Measurements from ENCODE around the gene SLITRK6. TPM values are rescaled to one million over a fixed set of nuclear protein-coding genes. Genes with fewer than 3 reads are reported as not detected.

Gene SLITRK6
- total and polyA plus RNA-seq, 2 experiments from 2014 or later = 0.07 TPM; not detected in 1

DNA sequence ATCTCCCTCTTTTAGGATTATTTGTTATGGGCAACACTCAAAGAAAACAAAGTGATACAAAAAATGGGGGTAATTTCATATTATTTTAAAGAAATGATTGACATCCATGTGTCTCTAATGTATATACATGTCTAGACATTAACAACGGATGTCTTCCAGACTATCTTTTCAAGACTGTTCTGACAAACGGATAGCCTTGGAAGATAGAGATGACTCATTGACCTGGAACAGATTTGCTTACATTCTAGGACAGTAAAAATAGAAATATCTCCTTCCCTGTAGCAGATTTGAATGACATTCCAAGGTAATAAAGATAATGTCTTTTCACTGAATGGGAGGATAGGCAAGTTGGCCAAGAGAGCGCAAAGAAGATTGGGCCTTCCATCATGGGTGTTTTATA lies 26.2 kb upstream of the SLITRK6 start:
- H3K4me1 ChIP-seq (ENCODE audit: low read depth) = no peaks in the 10 kb centered on the region
- TF ChIP-seq, protein P1, sequence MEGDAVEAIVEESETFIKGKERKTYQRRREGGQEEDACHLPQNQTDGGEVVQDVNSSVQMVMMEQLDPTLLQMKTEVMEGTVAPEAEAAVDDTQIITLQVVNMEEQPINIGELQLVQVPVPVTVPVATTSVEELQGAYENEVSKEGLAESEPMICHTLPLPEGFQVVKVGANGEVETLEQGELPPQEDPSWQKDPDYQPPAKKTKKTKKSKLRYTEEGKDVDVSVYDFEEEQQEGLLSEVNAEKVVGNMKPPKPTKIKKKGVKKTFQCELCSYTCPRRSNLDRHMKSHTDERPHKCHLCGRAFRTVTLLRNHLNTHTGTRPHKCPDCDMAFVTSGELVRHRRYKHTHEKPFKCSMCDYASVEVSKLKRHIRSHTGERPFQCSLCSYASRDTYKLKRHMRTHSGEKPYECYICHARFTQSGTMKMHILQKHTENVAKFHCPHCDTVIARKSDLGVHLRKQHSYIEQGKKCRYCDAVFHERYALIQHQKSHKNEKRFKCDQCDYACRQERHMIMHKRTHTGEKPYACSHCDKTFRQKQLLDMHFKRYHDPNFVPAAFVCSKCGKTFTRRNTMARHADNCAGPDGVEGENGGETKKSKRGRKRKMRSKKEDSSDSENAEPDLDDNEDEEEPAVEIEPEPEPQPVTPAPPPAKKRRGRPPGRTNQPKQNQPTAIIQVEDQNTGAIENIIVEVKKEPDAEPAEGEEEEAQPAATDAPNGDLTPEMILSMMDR (IDR thresholded peaks at IDR 0.05; ENCODE audit: low read depth, low read length) = no peak
- H3K9me3 ChIP-seq (ENCODE audit: low read depth) = no peaks in the 10 kb centered on the region
- H3K27me3 ChIP-seq = no peaks in the 10 kb centered on the region
- no peak overlapping the region for H3K4me3 ChIP-seq
- no peak for DNase-seq (ENCODE audit: low read depth in 1 of 2, low spot score in 1 of 2)
- H3K36me3 ChIP-seq = no peaks in the 10 kb centered on the region
- H3K27ac ChIP-seq = no peak overlapping the region

DNA sequence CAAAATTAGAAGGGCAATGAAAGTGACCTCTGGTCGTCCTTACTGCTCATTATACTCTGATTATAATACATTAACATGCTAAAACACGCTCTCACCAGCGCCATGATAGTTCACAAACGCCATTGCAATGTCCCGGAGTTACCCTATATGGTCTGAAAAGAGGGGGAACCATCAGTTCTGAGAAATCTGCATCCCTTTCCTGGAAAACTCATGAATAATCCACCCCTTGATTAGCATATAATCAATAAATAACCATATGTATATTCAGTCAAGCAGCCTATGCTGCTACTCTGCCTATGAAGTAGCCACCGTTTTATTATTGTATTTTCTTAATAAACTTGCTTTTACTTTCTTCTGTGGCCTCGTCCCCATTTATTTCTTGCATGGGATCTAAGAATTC lies 24.6 kb upstream of the SLITRK6 start:
- Histone ChIP-seq H3K36me3 (no peaks in the 10 kb centered on the region), H3K4me1 (ENCODE audit: low read depth) (no peaks in the 10 kb centered on the region), H3K9me3 (ENCODE audit: low read depth) (no peaks in the 10 kb centered on the region), H3K27me3 (no peaks in the 10 kb centered on the region), H3K4me3 (no peak overlapping the region), H3K27ac (no peak overlapping the region)
- TF ChIP-seq, protein P1 (IDR thresholded peaks at IDR 0.05; ENCODE audit: low read depth, low read length) = no peak
- no peak for DNase-seq (ENCODE audit: low read depth in 1 of 2, low spot score in 1 of 2)

DNA sequence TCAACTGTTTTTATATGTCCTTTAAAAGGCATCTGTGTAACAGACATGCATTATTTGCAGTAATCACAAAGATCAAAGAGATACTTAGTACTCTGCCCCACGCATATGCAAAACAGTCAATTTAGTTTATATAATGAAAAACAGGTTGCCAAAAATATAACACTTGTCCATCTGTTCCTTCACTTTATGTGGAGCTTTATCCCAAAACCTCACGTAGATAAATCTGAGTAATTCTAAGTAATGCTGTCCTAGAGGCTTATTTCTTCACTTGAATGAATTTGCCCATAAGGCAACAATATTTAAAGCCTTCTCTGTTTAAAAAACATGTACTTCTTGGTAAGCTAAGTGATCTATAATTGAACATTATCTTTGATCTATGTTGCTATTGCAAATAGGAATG lies 20.3 kb upstream of the SLITRK6 start:
- H3K9me3 ChIP-seq (ENCODE audit: low read depth) = no peaks in the 10 kb centered on the region
- TF ChIP-seq, protein P1 (IDR thresholded peaks at IDR 0.05; ENCODE audit: low read depth, low read length) = no peak
- H3K36me3 ChIP-seq = no peaks in the 10 kb centered on the region
- no peak for DNase-seq (ENCODE audit: low read depth in 1 of 2, low spot score in 1 of 2)
- no peaks in the 10 kb centered on the region for H3K4me1 ChIP-seq (ENCODE audit: low read depth)
- H3K27me3 ChIP-seq = no peaks in the 10 kb centered on the region
- no peak overlapping the region for H3K4me3 ChIP-seq
- H3K27ac ChIP-seq = no peak overlapping the region

DNA sequence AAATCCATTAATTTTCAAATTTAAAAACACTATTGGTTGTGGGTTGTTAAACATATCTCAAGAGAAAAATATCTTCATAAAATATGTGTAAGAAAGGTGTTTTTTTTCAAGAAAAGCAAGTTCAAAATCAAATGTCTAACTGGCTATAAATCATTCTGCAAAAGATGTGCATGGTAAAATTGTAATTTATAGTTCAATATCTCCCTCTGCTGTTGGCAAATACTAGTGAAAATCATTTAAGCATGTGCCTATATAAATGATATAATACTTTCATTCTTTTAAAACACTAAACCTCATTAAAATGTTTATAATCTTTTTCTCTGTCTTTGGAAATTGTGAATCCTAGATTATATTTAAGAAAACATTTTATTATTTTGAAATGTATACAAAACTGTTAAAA lies 17.2 kb upstream of the SLITRK6 start:
- Histone ChIP-seq H3K27ac (no peak overlapping the region), H3K4me3 (no peak overlapping the region), H3K36me3 (no peaks in the 10 kb centered on the region), H3K27me3 (no peaks in the 10 kb centered on the region), H3K4me1 (ENCODE audit: low read depth) (no peaks in the 10 kb centered on the region), H3K9me3 (ENCODE audit: low read depth) (no peaks in the 10 kb centered on the region)
- TF ChIP-seq, protein P1 (IDR thresholded peaks at IDR 0.05; ENCODE audit: low read depth, low read length) = no peak
- peak in 1 of 2 donors; percentile 5 for DNase-seq (ENCODE audit: low read depth in 1 of 2, low spot score in 1 of 2)

DNA sequence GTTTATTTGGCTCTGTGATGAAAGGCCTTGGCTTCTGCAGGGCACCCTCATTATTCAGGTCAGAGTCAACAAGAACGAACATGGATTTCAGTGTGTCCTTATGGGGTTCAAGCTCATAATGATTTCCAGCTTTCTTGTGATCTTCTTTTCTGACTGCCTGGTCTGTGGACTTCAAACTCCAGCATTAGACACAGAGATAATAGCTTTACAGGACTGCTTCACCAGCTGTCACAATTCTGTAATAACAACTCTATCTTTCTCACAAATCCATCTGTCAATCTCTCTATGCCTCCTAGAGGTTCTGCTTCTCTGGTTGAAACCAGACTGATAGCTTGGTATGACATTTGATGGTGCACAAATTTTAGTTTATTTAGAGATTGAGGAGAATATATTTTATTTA lies 13.1 kb upstream of the SLITRK6 start:
- no peak overlapping the region for H3K4me3 ChIP-seq
- no peaks in the 10 kb centered on the region for H3K36me3 ChIP-seq
- H3K27me3 ChIP-seq = no peaks in the 10 kb centered on the region
- H3K4me1 ChIP-seq (ENCODE audit: low read depth) = no peaks in the 10 kb centered on the region
- TF ChIP-seq, protein P1 (IDR thresholded peaks at IDR 0.05; ENCODE audit: low read depth, low read length) = no peak
- no peaks in the 10 kb centered on the region for H3K9me3 ChIP-seq (ENCODE audit: low read depth)
- H3K27ac ChIP-seq = no peak overlapping the region
- DNase-seq (ENCODE audit: low read depth in 1 of 2, low spot score in 1 of 2) = no peak

DNA sequence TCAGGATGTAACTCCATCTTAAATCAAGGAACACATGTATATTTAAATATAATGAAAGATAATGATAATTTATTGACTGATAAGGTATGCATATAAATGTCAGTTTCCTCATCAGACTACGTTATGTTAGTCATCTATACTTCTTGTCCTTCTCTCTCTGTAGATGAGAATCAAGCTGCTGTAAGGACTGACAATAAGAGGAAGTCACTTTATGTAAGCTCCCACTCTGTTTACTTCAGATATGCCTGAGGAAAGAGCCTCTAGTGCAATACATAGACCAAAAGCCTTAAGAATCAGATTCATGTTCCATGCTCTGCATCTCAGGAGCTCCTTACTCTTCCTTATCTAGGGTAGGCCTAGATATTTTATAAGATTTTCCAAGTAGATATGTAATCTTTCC lies 9.6 kb upstream of the SLITRK6 start:
- Histone ChIP-seq H3K9me3 (ENCODE audit: low read depth) (no peaks in the 10 kb centered on the region), H3K4me1 (ENCODE audit: low read depth) (no peaks in the 10 kb centered on the region), H3K4me3 (no peak overlapping the region), H3K27me3 (no peaks in the 10 kb centered on the region), H3K36me3 (no peaks in the 10 kb centered on the region), H3K27ac (no peak overlapping the region)
- DNase-seq (ENCODE audit: low read depth in 1 of 2, low spot score in 1 of 2) = no peak
- TF ChIP-seq, protein P1 (IDR thresholded peaks at IDR 0.05; ENCODE audit: low read depth, low read length) = no peak
